ENCODE measurements around the gene JAKMIP2.

The JAKMIP2 gene

DNA sequence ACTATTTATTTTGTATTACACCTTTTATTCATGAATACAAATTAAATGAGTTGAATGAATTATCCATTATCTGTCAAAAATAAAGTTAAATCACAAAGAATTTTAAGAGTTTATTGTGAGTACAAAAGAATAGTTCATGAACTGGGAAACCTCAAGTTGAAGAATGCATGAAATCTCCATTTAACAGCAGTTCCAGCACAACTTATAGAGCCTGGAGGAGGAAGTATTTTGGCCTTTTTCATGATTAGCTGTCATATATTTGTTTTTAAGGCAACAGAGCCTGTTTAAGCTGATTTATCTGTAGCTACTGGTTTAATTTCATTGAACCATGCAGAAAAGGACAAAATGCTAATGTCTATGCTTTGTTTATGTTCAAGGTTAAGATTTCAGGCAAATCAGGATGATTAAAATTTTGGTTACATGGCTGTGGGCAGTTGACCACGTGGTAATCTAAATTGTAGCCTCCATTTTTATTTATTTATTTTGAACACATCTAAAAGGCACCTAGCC, 36.8 kb upstream of the JAKMIP2 start:
- Histone ChIP-seq H3K4me2 (ENCODE audit: low read length) (no peak overlapping the region), H3K9me3 (ENCODE audit: control insufficient read depth, insufficient read depth, low read length) (no peaks in the 10 kb centered on the region), H3K27me3 (ENCODE audit: control insufficient read depth, low read length) (no peaks in the 10 kb centered on the region), H3K9me2 (replicated peaks; ENCODE audit: control insufficient read depth, low read length) (no peaks in the 10 kb centered on the region), H3F3A (ENCODE audit: control insufficient read depth, insufficient read depth) (no peaks in the 10 kb centered on the region), H3K4me3 (ENCODE audit: low read length) (no peak overlapping the region), H4K20me1 (ENCODE audit: control insufficient read depth, insufficient read depth, low read depth, low read length) (no peaks in the 10 kb centered on the region), H3K27ac (ENCODE audit: low read depth, low read length) (no peak overlapping the region), H3K36me3 (ENCODE audit: control insufficient read depth, low read length) (no peaks in the 10 kb centered on the region), H3K4me1 (ENCODE audit: control insufficient read depth, low read length) (peaks cover 16% of the 10 kb centered on the region), H3K79me2 (ENCODE audit: control insufficient read depth, low read length) (no peaks in the 10 kb centered on the region)
- TF ChIP-seq, protein P1, sequence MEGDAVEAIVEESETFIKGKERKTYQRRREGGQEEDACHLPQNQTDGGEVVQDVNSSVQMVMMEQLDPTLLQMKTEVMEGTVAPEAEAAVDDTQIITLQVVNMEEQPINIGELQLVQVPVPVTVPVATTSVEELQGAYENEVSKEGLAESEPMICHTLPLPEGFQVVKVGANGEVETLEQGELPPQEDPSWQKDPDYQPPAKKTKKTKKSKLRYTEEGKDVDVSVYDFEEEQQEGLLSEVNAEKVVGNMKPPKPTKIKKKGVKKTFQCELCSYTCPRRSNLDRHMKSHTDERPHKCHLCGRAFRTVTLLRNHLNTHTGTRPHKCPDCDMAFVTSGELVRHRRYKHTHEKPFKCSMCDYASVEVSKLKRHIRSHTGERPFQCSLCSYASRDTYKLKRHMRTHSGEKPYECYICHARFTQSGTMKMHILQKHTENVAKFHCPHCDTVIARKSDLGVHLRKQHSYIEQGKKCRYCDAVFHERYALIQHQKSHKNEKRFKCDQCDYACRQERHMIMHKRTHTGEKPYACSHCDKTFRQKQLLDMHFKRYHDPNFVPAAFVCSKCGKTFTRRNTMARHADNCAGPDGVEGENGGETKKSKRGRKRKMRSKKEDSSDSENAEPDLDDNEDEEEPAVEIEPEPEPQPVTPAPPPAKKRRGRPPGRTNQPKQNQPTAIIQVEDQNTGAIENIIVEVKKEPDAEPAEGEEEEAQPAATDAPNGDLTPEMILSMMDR (IDR thresholded peaks at IDR 0.05; ENCODE audit: low read depth, low read length, poor library complexity, severe bottlenecking), result no peak
- no peak for TF ChIP-seq EZH2phosphoT487 (IDR thresholded peaks at IDR 0.05; ENCODE audit: borderline replicate concordance, low read length)

DNA sequence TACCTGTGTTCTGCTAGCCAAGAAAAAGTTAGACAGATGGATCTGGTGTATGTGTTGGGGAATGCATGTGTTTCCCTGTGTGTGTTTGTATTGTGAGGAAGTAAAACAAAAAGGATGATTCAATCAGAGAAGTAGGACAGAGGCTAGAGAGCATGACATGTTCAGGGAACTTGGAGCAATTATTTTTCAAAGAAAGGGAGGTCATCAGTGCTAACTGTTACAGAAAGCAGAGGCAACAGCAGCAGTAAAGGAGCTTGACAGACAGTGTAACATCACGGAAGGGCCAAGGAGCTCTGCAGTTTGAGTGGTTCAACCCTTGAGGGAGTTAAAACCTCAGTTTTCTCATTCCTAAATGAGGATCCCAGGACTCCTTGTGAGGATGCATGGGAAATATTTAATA, 35.8 kb upstream of the JAKMIP2 start:
- no peaks in the 10 kb centered on the region for H3K36me3 ChIP-seq (ENCODE audit: control insufficient read depth, low read length)
- no peaks in the 10 kb centered on the region for H3F3A ChIP-seq (ENCODE audit: control insufficient read depth, insufficient read depth)
- no peaks in the 10 kb centered on the region for H3K79me2 ChIP-seq (ENCODE audit: control insufficient read depth, low read length)
- no peak for TF ChIP-seq EZH2phosphoT487 (IDR thresholded peaks at IDR 0.05; ENCODE audit: borderline replicate concordance, low read length)
- TF ChIP-seq, protein P1 (IDR thresholded peaks at IDR 0.05; ENCODE audit: low read depth, low read length, poor library complexity, severe bottlenecking), result no peak
- H3K9me3 ChIP-seq (ENCODE audit: control insufficient read depth, insufficient read depth, low read length), result no peaks in the 10 kb centered on the region
- no peaks in the 10 kb centered on the region for H3K27me3 ChIP-seq (ENCODE audit: control insufficient read depth, low read length)
- H3K27ac ChIP-seq (ENCODE audit: low read depth, low read length), result no peak overlapping the region
- H3K4me2 ChIP-seq (ENCODE audit: low read length), result no peak overlapping the region
- H3K9me2 ChIP-seq (replicated peaks; ENCODE audit: control insufficient read depth, low read length), result no peaks in the 10 kb centered on the region
- peaks cover 16% of the 10 kb centered on the region for H3K4me1 ChIP-seq (ENCODE audit: control insufficient read depth, low read length)
- no peaks in the 10 kb centered on the region for H4K20me1 ChIP-seq (ENCODE audit: control insufficient read depth, insufficient read depth, low read depth, low read length)
- no peak overlapping the region for H3K4me3 ChIP-seq (ENCODE audit: low read length)

DNA sequence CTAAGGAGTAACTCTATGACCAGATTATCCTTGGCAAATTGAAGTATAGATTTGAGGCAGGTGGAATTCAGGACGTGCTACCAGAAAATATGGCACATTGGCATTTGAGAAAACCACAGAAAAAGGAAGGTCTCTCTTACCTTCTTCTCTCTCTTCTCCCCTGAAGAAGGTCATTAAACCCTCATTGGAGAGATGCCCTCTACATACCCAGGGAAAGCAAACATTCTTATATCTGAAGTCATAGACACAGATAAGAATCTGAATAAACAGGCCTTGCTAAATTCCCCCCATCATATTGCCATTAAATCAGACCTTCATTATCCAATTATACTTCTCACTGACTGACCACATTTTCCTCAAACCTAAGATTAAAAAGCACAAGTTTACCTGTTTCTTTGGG, 31.2 kb upstream of the JAKMIP2 start:
- no peaks in the 10 kb centered on the region for H3K79me2 ChIP-seq (ENCODE audit: control insufficient read depth, low read length)
- H3K27ac ChIP-seq (ENCODE audit: low read depth, low read length), result no peak overlapping the region
- H3K36me3 ChIP-seq (ENCODE audit: control insufficient read depth, low read length), result no peaks in the 10 kb centered on the region
- H3K9me3 ChIP-seq (ENCODE audit: control insufficient read depth, insufficient read depth, low read length), result no peaks in the 10 kb centered on the region
- H3F3A ChIP-seq (ENCODE audit: control insufficient read depth, insufficient read depth), result no peaks in the 10 kb centered on the region
- TF ChIP-seq, protein P1 (IDR thresholded peaks at IDR 0.05; ENCODE audit: low read depth, low read length, poor library complexity, severe bottlenecking), result no peak
- no peak for TF ChIP-seq EZH2phosphoT487 (IDR thresholded peaks at IDR 0.05; ENCODE audit: borderline replicate concordance, low read length)
- no peaks in the 10 kb centered on the region for H4K20me1 ChIP-seq (ENCODE audit: control insufficient read depth, insufficient read depth, low read depth, low read length)
- H3K4me1 ChIP-seq (ENCODE audit: control insufficient read depth, low read length), result peaks cover 18% of the 10 kb centered on the region
- H3K4me3 ChIP-seq (ENCODE audit: low read length), result no peak overlapping the region
- H3K9me2 ChIP-seq (replicated peaks; ENCODE audit: control insufficient read depth, low read length), result no peaks in the 10 kb centered on the region
- no peak overlapping the region for H3K4me2 ChIP-seq (ENCODE audit: low read length)
- H3K27me3 ChIP-seq (ENCODE audit: control insufficient read depth, low read length), result no peaks in the 10 kb centered on the region

Data from DOHH2 (cell line).